ENCODE measurements around the gene MGAT5B. TPM values are rescaled to one million over a fixed set of nuclear protein-coding genes. Genes with fewer than 3 reads are reported as not detected.

Gene MGAT5B
- total and polyA plus RNA-seq, 10 of the 15 experiments (the other 5 are each of a cell fraction or from before 2014, with no cell fraction given): 0.13 TPM; not detected in 9

GRCh38 chr17:76997981-76998531, 129.9 kb downstream of the MGAT5B start (continued):
- TF ChIP-seq IKZF2 (IDR thresholded peaks at IDR 0.05) (peak; percentile 91 to 93), TCF12 (IDR thresholded peaks at IDR 0.05; ENCODE audit: low read depth, low read length) (peak; percentile 47; the same call in 1 of the 2 replicates), FOXK2 (IDR thresholded peaks at IDR 0.05) (peak; percentile 68), KLF5 (IDR thresholded peaks at IDR 0.05; ENCODE audit: partially characterized antibody) (no peak), ZBED1 (IDR thresholded peaks at IDR 0.05; ENCODE audit: borderline replicate concordance) (peak; percentile 48; the same call in 1 of the 2 replicates), KAT2A (conservative IDR thresholded peaks at IDR 0.05; ENCODE audit: control insufficient read depth, low read depth, low read length) (no peak), BCLAF1 (IDR thresholded peaks at IDR 0.05) (no peak), POU2F2 (IDR thresholded peaks at IDR 0.05; ENCODE audit: borderline replicate concordance, low read depth, low read length) (peak; percentile 35; the same call in 1 of the 3 replicates), SREBF2 (IDR thresholded peaks at IDR 0.05; ENCODE audit: low read length) (no peak), CUX1 (IDR thresholded peaks at IDR 0.05; ENCODE audit: insufficient replicate concordance, low read depth, low read length) (no peak), SKIL (IDR thresholded peaks at IDR 0.05; ENCODE audit: low read depth, poor library complexity, severe bottlenecking) (peak; percentile 30), NR2F1 (conservative IDR thresholded peaks at IDR 0.05) (peak; percentile 38; the same call in 1 of the 2 replicates), PRDM15 (CRISPR knock-in tag; IDR thresholded peaks at IDR 0.05) (no peak), FOXM1 (IDR thresholded peaks at IDR 0.05; ENCODE audit: low read depth, low read length) (peak; percentile 80), ZNF622 (IDR thresholded peaks at IDR 0.05) (no peak)
